Gastrocnemius medialis (tissue), 4 donors: Measurements from ENCODE around the gene TMCC3. TPM values are rescaled to one million over a fixed set of nuclear protein-coding genes. Genes with fewer than 3 reads are reported as not detected.

Source experiments
- ATAC-seq, 2 donors: fragments of 150-250 bp; one replicate each; pipeline ENCODE4 v1.9.1; 2016
- DNase-seq, 2 donors: peaks; one replicate each; pipeline ENCODE4 v3.0.0-alpha.2; 2019
- H3K27ac ChIP-seq, 4 donors: fragments of 200-600 bp; sonication (generic); 1 replicate in 1 of 4; 2 replicates in 3 of 4; pipeline ENCODE4 v1.5.1; 2016 to 2018; ENCODE audit warnings: mild to moderate bottlenecking in 2 of 4, moderate library complexity in 1 of 4
- H3K27me3 ChIP-seq, 3 donors: fragments of 200-600 bp; sonication (generic) in 2 of 3; 1 replicate in 1 of 3; 2 replicates in 2 of 3; pipeline versions ENCODE4 v1.5.1 to v1.6.0; 2016 to 2019; ENCODE audit warnings: mild to moderate bottlenecking in 1 of 3, moderate library complexity in 1 of 3
- H3K36me3 ChIP-seq, 2 donors: fragments of 200-600 bp; sonication (generic) in 1 of 2; one replicate each; pipeline ENCODE4 v1.5.1; 2017 to 2018
- H3K4me1 ChIP-seq, 2 donors: fragments of 200-600 bp; sonication (generic) in 1 of 2; one replicate each; pipeline ENCODE4 v1.5.1; 2016 to 2017; ENCODE audit warnings: mild to moderate bottlenecking in 2 of 2
- H3K4me3 ChIP-seq, 4 donors: fragments of 200-600 bp; sonication (generic) in 3 of 4; 1 replicate in 1 of 4; 2 replicates in 3 of 4; pipeline ENCODE4 v1.5.1; 2016 to 2019; ENCODE audit warnings: mild to moderate bottlenecking in 2 of 4
- H3K9me3 ChIP-seq, 3 donors: fragments of 200-600 bp; sonication (generic) in 2 of 3; 1 replicate in 1 of 3; 2 replicates in 2 of 3; pipeline ENCODE4 v1.5.1; 2016 to 2019
- POLR2A ChIP-seq, 2 donors: fragments of 450-650 bp; IDR thresholded peaks; one replicate each; pipeline ENCODE4 v1.6.1; 2017; ENCODE audit warnings: antibody characterized with exemption in 2 of 2, mild to moderate bottlenecking in 2 of 2, moderate library complexity in 2 of 2
- in situ Hi-C, 4 donors: fragments of 200-750 bp; cut with MboI; loops; one replicate each; pipeline versions ENCODE4 v1.15.0 to v1.8.0; 2017; ENCODE audit warnings: low sequenced_read_pairs in 4 of 4
- intact Hi-C: fragments of 100-400 bp; cut with DNase I; formaldehyde crosslinking; loops from one replicate; pipeline ENCODE4 v1.15.1; 2023; ENCODE audit warnings: low total_unique reads
- total RNA-seq, 4 donors: library from RNA; depleted of rRNA; stranded (reverse); fragments of >200 nt; gene quantifications; one replicate each; pipeline versions ENCODE4 v1.1.0 to v1.2.3, GENCODE V29; 2016
- TF ChIP-seq, protein P1 (sequence below), 5 experiments: fragments of 450-650 bp in 3 of 5; fragments of 200-600 bp in 2 of 5; sonication (generic) in 2 of 5; IDR thresholded peaks in 4 of 5; conservative IDR thresholded peaks in 1 of 5; 1 replicate in 4 of 5; 2 replicates in 1 of 5; pipeline ENCODE4 v1.5.1; 2016 to 2019; ENCODE audit warnings: antibody characterized with exemption in 5 of 5, mild to moderate bottlenecking in 3 of 5, moderate library complexity in 3 of 5

Gene TMCC3
- total RNA-seq, 4 donors from 2014 or later: 17.2 to 51.6 (median 39.5) TPM

GRCh38 chr12:94659346-94659930, 9.1 kb upstream of the TMCC3 start:
- TF ChIP-seq POLR2A (IDR thresholded peaks at IDR 0.05): no peak
- TF ChIP-seq, protein P1, sequence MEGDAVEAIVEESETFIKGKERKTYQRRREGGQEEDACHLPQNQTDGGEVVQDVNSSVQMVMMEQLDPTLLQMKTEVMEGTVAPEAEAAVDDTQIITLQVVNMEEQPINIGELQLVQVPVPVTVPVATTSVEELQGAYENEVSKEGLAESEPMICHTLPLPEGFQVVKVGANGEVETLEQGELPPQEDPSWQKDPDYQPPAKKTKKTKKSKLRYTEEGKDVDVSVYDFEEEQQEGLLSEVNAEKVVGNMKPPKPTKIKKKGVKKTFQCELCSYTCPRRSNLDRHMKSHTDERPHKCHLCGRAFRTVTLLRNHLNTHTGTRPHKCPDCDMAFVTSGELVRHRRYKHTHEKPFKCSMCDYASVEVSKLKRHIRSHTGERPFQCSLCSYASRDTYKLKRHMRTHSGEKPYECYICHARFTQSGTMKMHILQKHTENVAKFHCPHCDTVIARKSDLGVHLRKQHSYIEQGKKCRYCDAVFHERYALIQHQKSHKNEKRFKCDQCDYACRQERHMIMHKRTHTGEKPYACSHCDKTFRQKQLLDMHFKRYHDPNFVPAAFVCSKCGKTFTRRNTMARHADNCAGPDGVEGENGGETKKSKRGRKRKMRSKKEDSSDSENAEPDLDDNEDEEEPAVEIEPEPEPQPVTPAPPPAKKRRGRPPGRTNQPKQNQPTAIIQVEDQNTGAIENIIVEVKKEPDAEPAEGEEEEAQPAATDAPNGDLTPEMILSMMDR (IDR thresholded peaks at IDR 0.05 in 4 of 5, conservative IDR thresholded peaks at IDR 0.05 in 1 of 5): no peak
- Histone ChIP-seq H3K4me3 (no peak overlapping the region), H3K36me3 (no peaks in the 10 kb centered on the region), H3K27ac (no peak overlapping the region), H3K9me3 (no peaks in the 10 kb centered on the region), H3K27me3 (no peaks in the 10 kb centered on the region), H3K4me1 (peaks cover 0 to 7% of the 10 kb centered on the region in 2 donors)
- in situ Hi-C loops (no loop called here), intact Hi-C loops (no loop called here)
- ATAC-seq (no peak), DNase-seq (no peak)

- ATAC-seq (no peak), DNase-seq (no peak)
- no peak for TF ChIP-seq POLR2A (IDR thresholded peaks at IDR 0.05)
- TF ChIP-seq, protein P1 (IDR thresholded peaks at IDR 0.05 in 4 of 5, conservative IDR thresholded peaks at IDR 0.05 in 1 of 5): no peak
- Histone ChIP-seq H3K27ac (no peak overlapping the region), H3K4me1 (peaks cover 0 to 7% of the 10 kb centered on the region in 2 donors), H3K9me3 (no peaks in the 10 kb centered on the region), H3K36me3 (no peaks in the 10 kb centered on the region), H3K27me3 (no peaks in the 10 kb centered on the region), H3K4me3 (no peak overlapping the region)
- in situ Hi-C loops: no loop called here
- intact Hi-C loops: no loop called here
Observed at GRCh38 chr12:94658931-94659330, 8.6 kb upstream of the TMCC3 start.

DNA sequence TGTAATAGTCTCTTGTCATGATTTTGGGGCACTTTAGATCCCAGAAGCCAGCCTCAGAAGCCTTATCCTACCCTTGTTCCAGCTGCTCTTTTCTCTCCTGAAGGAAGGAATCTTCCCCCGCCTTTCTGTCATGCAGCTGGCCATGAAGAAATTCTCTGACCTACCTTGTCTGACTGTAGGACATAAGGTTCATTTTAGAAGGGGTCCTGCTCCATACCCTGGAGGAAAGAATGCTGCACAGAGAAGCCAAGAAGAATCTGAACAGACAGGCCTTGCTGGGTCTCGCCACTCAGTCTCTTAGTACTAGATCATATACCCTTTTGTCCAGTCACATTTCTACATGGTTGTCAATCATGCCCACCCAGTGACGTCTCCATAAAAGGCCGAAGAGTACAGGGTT, 6.2 kb upstream of the TMCC3 start:
- in situ Hi-C loops: no loop called here
- Histone ChIP-seq H3K36me3 (no peaks in the 10 kb centered on the region), H3K4me1 (peaks cover 0 to 16% of the 10 kb centered on the region in 2 donors), H3K27me3 (no peaks in the 10 kb centered on the region), H3K27ac (no peak overlapping the region), H3K4me3 (no peak overlapping the region), H3K9me3 (no peaks in the 10 kb centered on the region)
- intact Hi-C loops: no loop called here
- DNase-seq: no peak
- TF ChIP-seq POLR2A (IDR thresholded peaks at IDR 0.05): no peak
- TF ChIP-seq, protein P1 (IDR thresholded peaks at IDR 0.05 in 4 of 5, conservative IDR thresholded peaks at IDR 0.05 in 1 of 5): no peak
- ATAC-seq: peak in 1 of 2 donors; percentile 4

DNA sequence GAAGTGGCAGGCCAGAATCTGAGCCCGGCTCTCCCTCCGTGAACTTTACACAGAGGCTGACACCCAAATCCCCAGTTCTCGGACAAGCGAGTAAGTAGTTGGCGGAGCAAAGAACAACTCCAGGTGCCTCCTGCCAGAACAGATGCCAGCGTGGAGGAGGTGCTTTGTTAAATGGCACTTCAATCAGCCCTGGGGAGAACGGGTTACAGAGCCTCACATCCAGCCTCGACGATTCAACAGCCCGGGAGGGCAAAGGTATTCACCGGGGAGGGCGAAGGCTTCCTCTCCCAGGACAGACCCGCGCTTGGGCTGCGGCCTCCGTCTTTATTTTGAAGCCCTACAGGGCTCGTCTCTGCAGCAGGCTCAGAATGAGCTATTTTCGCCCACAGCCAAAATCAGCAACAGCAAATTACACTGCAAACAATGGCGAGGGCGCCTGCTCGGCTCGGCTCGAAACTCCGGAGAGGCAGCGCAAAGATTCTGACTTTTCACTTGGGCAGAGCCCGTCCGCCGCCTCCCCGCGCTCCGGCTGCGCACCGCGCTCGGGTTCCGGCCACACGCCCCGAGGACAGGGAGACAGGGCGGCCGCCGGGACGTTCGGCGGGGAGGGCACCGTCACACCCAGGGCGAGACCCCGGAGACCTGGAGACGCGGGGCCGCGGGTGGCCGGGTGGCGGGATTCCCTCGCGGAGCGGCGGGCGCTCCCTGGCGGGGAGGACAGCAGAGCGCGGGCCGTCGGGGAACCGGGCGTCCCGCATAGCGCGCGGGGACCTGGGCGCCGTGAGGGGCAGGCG, 811 bp downstream of the TMCC3 start:
- DNase-seq (peak; percentile 55 to 60), ATAC-seq (peak; percentile 51 to 64)
- peaks cover 43 to 57% of the 10 kb centered on the region in 2 donors for H3K4me1 ChIP-seq
- H3K4me3 ChIP-seq: peak overlapping the region; percentile 72 to 97 (median 76)
- H3K27me3 ChIP-seq: no peaks in the 10 kb centered on the region
- in situ Hi-C loops (loop anchor here in 1 of 4 donors (5.0 kb wide), 2 partner anchors 52 to 63 kb away; no protein-coding TSS in a partner anchor), intact Hi-C loops (loop anchor here (2.0 to 10.0 kb wide), 5 partner anchors 47 to 985 kb away; partner anchors contain the start of genes CEP83, FGD6 and VEZT)
- peak overlapping the region; percentile 87 to 98 (median 91) for H3K27ac ChIP-seq
- H3K9me3 ChIP-seq: no peaks in the 10 kb centered on the region
- peak in 1 of 2 donors; percentile 5 for TF ChIP-seq POLR2A (IDR thresholded peaks at IDR 0.05)
- TF ChIP-seq, protein P1 (IDR thresholded peaks at IDR 0.05 in 4 of 5, conservative IDR thresholded peaks at IDR 0.05 in 1 of 5): peak; percentile 47 to 59 (median 54)
- no peaks in the 10 kb centered on the region for H3K36me3 ChIP-seq
